KOPT-K1 (cell line): ENCODE results near the gene CDH4.

Experiments used
- H3K27ac ChIP-seq: fragments of 200-600 bp; sonication (generic); 2 replicates; pipeline ENCODE4 v1.5.1; 2016; ENCODE audit warnings: antibody characterized with exemption, mild to moderate bottlenecking, low read depth, low read length; ENCODE audit not compliant: poor library complexity, severe bottlenecking
- H3K36me3 ChIP-seq: fragments of 200-600 bp; sonication (generic); 2 replicates; pipeline ENCODE4 v1.5.1; 2017; ENCODE audit warnings: antibody characterized with exemption, mild to moderate bottlenecking, low read length, moderate library complexity; ENCODE audit not compliant: insufficient read depth
- H3K9me3 ChIP-seq: fragments of 200-600 bp; sonication (generic); 2 replicates; pipeline ENCODE4 v1.5.1; 2017; ENCODE audit warnings: antibody characterized with exemption, low read length, mild to moderate bottlenecking; ENCODE audit not compliant: insufficient read depth, poor library complexity, severe bottlenecking

Gene CDH4

DNA sequence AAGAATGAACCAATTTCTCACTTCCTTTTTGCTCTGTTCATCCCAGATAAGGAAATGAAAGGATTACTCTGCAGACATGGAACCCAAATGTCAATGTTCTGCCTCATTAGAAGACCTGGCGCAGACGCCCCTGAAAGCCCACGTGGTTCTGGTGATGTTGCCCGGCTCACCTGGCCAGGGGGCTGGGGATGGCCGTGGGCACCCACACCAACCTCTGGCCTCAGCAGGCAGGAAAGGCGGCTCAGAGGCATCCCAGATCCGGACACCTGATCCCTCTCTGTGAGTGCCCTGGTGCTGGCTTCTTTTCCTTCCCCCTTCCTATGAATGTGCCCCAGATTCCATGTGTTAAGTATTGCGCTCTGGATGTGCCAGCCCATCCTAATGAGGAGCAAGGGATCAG lies 33.6 kb downstream of the CDH4 start:
- Histone ChIP-seq H3K36me3 (no peaks in the 10 kb centered on the region), H3K27ac (no peak overlapping the region), H3K9me3 (peaks cover 3% of the 10 kb centered on the region)

DNA sequence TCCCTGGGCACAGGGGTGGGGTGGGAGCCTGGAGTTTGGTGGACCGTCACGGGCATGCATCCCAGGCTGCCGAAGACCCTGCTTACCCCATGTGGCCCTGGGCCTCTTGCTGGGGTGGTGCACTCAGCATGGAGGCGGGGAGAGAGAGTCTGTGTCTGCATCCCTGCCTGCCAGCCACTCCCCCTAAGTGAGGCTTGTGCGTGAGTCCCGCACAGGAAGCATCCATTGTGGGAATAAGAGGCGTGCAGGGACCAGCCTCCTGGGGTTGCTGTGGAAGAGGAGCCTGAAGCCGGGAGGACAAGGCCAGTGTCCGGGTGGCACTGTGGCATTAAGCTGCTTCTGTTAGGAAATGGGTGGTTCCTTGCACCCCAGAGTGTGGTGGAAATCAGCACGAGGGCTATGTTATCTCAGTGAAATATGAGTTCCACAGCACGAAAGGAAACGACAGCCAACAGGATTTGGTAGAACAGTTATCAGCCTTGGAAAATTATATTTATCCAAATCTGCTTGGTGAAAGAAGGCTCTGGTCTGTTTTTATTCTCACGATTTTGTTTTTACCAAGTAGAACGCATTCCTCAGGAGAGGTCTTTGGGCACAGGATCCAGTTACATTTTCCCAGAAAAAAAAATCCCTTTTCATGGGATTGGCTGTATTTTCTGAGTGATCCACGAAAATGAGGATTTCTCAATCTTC lies 35.7 kb downstream of the CDH4 start:
- Histone ChIP-seq H3K36me3 (no peaks in the 10 kb centered on the region), H3K27ac (no peak overlapping the region), H3K9me3 (peaks cover 3% of the 10 kb centered on the region)

DNA sequence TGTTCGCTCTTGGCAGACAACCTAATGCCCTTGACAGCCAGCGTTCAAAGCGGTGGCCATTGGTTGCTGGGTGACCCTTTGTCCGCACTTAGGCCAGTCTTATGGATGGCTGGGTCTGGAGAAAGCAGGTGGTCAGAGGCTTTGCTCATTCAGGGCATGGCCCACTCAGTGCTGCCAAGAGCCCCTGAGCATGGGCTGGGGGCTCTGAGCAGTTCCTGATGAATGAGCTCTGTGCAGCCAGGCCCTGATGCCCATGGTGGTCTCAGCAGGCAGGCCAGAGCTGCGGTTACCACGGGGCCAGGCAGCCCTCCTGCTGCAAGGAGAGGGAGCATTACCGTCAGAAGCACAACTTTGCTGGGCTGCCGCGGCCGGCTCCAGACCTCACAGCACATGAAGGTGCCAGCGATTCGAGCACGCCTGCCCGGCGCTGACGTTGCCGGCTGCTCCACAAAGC lies 36.3 kb downstream of the CDH4 start:
- Histone ChIP-seq H3K36me3 (no peaks in the 10 kb centered on the region), H3K27ac (no peak overlapping the region), H3K9me3 (peaks cover 3% of the 10 kb centered on the region)

DNA sequence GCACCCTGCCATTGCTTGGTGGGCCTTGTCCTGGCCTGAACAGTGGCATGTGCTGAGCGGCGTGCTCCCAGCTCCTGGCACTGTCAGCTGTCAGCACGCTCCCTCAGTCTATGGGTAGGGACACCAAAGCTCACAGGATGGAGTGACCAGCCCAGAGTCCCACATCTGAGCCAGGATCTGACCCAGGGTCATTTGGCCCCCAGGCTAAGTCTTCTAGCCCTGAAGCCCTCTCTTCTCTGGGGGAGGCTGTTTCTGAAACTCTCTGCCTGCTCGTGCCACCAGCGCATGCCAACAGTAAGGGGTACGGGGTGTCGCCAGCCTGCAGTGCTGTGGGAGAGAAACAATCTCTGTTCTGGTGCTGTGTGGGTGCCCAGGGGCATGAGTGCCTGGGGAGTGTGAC lies 37.1 kb downstream of the CDH4 start:
- Histone ChIP-seq H3K27ac (no peak overlapping the region), H3K36me3 (no peaks in the 10 kb centered on the region), H3K9me3 (no peaks in the 10 kb centered on the region)

DNA sequence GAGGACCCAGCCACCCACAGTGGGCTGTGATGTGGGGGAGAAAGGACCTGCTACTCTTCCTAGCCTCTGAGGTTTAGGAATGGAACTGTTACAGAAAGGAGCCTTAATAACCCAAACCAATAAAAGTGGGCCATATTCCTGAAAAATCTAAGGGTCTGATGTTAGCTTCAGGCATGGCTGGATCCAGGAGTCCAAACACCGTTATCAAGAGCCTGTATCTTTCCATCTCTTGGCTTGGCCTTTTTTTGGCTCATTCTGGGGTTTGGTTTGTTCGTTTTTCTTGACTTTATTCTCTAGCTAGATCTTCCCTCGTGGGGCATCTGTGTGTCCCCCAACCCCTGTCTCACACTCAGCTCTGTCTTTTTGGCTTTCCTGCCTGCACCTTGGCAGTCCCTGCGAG lies 38.7 kb downstream of the CDH4 start:
- Histone ChIP-seq H3K27ac (no peak overlapping the region), H3K36me3 (no peaks in the 10 kb centered on the region), H3K9me3 (no peaks in the 10 kb centered on the region)

DNA sequence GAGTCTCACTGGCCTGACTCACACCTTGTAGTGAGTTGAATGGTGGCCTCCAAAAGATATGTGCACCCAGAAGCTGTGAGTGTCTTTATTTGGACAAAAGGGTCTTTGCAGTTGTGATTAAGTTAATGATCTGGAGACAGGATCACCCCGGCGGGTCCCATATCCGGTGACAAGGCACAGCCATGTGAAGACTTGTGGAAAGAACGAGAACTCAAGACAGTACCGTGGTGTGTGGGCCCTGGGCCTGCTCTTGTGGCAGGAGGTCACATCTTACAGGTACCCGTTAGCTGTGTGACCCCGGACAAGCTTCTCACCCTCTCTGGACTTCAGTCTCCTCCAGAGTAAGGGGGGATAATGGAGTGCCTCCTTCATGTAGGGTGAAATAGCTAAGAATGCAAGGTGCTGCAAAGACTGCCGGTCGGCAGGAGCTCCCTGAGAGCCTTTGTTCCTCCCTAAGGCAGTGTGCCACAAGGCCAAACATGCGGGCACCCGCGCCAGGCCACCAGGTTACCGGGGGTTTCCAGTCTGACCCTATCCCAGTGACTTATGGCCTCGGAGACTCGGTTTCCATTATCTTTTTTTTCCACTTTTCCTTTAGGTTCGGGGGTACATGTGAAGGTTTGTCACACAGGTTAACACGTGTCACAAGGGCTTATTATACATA lies 39.2 kb downstream of the CDH4 start:
- H3K27ac ChIP-seq: no peak overlapping the region
- no peaks in the 10 kb centered on the region for H3K9me3 ChIP-seq
- no peaks in the 10 kb centered on the region for H3K36me3 ChIP-seq

DNA sequence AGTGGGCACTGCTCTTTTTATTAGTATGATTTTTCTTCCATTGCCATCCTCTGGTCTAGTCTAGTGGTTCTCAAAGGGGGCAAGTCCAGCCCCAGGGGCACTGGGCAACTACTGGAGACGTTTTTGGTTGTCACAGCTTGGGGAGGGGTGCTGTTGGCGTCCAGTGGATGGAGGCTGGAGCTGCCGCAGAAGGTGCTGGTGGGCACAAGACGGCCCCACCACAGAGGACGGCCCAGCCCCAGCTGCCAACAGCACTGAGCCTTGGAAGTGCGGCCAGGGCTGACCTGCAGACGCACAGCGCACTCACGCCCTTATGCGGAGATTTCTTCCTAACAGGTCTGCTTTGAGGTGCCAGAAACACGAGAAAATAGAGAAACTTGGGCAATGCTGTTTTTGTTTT lies 40.3 kb downstream of the CDH4 start:
- no peaks in the 10 kb centered on the region for H3K36me3 ChIP-seq
- no peaks in the 10 kb centered on the region for H3K9me3 ChIP-seq
- no peak overlapping the region for H3K27ac ChIP-seq

DNA sequence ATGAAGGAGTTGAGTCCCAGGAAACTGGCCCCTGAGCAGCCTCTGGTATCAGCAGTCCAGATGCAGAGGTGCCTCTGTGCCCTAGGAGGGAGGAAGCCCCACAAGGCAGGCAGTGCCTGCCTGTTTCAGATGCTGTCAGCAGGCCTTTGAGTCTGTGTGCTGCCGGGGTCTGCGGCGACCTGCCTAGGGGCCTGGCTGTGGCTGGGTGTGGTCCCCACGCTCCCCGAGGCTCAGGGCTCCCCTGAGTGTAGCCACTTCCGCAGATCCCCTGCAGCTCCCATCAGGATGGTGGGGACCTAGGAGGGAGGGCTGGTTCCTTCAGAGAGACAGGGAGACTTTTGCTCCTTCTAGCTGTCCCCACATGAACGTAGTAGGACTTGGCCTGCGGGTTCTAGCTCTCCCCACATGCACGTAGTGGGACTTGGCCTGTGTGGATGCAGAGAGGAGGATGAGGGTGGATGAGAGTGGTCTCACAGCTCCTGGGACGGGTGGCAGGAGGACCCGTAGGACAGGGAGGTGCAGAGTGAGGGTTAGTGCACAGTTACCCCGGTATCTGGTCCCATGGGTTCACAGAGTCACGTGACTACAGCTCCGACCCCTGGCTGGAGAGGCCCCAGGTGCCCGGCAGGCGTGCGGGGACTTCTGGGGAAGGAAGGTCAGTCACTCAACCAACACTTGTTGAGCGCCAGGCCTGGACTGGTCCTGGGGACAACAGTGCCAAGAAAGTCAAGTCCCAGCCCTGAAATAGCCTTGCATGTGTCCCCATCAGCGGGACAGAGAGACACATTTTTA lies 41.0 kb downstream of the CDH4 start:
- no peaks in the 10 kb centered on the region for H3K36me3 ChIP-seq

DNA sequence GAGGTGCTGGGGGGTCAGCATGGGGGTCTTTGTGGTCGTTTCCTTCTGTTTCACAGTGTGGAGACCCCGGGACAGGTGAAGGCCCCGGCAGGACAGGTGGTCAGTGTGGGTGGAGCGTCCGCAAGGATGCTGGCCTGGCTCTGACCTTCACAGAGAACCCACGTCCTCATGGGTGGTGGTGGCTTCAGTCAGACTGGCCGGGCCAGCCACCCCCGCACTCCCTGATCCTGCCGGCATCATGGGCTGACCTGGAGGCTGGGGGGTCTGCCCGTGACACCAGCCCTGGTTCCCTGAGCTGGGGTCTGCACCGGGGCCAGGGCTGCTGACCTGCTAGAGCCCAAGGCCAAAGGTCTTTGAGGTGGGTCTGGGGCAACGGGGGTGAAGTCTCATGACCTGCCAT lies 41.9 kb downstream of the CDH4 start:
- H3K9me3 ChIP-seq: no peaks in the 10 kb centered on the region
- H3K27ac ChIP-seq: no peak overlapping the region
- no peaks in the 10 kb centered on the region for H3K36me3 ChIP-seq

More for the DNA sequence above, 41.0 kb downstream of the CDH4 start:
- Histone ChIP-seq H3K9me3 (no peaks in the 10 kb centered on the region), H3K27ac (no peak overlapping the region)

DNA sequence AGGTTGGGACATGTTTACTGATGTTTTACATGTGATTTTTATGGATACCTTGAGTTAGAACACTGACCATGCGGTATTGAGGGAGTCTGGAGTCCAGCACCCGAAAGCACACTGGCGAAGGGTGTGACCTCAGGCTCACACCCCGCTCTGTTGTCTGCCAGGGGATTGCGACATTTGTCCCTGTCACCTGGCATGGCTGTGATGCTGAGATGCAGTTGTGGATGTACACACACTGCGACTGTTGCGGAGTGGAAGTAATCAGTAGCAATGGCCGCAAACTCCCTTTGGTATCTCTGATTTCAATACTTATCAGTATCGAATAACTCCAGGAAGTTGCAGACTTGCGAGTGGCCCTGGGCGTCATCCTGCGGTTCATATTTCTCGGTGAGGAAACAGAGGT lies 43.2 kb downstream of the CDH4 start:
- H3K36me3 ChIP-seq: no peaks in the 10 kb centered on the region
- H3K9me3 ChIP-seq: no peaks in the 10 kb centered on the region
- H3K27ac ChIP-seq: no peak overlapping the region

DNA sequence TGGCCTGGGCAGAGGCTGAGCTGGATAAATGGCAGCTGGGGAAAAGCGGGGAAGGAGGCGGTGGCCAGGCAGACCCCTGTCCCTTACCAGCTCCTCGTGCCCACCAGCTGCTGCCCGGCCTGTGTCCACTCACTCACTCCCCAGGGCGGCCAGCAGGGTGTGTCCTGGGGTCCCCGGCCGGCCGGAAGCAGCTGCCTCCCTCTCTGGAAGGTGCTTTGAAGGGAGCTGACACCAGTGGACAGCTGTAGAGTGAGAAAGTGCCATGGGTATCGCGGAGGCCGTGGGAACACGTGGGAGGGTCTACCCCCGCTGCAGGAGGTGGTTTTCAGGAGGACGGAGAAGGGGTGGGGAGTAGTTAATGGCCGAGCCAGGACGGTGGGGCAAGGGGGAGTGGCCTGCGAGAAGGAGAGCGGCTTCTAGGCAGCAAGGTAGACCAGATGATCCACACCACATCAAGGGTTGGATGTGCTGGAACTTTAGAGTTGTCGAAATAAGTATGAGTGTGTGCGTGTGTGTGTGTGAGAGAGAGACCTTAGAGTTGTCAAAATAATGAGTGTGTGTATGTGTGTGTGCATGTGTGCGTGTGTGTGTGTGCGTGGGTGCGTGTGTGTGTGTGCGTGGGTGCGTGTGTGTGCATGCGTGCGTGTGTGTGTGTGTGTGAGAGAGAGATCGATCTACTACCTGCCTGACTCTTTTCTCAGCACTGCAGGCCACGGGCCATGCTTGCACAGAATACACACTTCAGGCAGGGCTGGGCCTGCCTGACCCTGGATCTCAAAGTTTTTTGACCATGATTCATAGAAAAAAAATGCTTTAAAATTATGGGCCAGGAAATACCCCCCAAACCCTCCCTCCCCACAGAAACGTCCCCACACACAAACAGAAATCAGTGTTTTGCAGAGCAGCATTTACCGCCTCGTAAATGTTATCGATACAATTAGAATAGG lies 43.9 kb downstream of the CDH4 start:
- Histone ChIP-seq H3K9me3 (no peaks in the 10 kb centered on the region), H3K36me3 (no peaks in the 10 kb centered on the region), H3K27ac (no peak overlapping the region)

DNA sequence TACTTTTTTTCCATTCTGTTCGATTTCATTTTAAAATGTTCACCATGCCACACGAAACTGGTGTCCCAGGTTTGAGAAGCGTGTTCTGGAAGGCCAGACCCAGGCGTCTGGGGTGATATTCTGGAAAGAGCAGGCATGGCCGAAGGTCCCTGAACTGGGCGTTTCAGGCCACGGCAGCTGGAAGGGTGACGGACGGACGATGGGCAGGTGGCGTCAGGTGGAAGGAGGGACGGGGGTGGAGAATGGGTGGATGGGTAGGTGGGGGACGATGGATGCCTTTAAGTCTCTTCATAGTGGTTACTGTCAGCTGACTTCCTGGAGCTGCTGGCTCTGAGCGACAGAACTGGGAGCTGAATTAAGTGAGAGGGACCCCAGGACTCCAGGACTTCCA lies 44.6 kb downstream of the CDH4 start:
- H3K9me3 ChIP-seq: no peaks in the 10 kb centered on the region
- H3K27ac ChIP-seq: no peak overlapping the region
- H3K36me3 ChIP-seq: no peaks in the 10 kb centered on the region

DNA sequence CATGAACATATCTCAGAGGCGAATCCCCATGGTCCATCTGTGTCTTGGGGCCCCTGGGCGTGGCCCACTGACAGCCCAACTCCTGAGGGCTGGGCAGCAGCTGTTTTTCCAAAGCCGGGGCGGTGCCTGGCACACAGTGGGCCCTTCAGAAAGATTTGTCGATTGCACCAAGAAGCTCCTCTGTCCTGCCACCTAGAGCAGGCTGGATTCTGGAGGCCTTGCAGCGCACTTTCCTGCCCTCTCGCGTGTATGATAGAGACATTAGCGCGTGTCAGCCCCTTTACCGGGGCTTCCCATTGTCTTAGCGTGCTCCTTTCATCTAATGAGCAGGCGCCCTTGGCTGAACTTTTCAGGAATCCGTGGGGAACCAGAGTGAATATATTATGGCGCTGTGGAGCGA lies 45.4 kb downstream of the CDH4 start:
- Histone ChIP-seq H3K27ac (no peak overlapping the region), H3K36me3 (no peaks in the 10 kb centered on the region), H3K9me3 (no peaks in the 10 kb centered on the region)

DNA sequence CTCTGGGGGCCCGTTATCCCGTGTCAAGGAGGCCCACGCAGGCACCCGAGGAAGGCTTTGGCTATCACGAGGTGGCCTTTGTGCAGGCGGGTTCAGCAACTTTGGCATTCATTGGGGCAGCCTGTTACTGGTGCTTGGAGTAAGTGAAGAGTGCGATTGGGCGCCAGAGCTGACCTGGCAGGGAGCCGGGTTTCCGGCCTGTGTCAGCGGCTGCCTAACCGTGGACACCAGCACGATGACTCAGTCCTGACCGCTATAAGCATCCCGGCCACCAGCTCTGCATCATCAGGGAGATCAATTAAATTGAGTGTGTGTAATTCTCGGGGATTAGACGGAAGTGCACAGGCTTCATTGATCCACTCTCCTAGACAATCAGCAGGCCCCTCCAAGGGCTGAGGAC lies 45.9 kb downstream of the CDH4 start:
- Histone ChIP-seq H3K9me3 (no peaks in the 10 kb centered on the region), H3K36me3 (no peaks in the 10 kb centered on the region), H3K27ac (peak overlapping the region; percentile 38)

DNA sequence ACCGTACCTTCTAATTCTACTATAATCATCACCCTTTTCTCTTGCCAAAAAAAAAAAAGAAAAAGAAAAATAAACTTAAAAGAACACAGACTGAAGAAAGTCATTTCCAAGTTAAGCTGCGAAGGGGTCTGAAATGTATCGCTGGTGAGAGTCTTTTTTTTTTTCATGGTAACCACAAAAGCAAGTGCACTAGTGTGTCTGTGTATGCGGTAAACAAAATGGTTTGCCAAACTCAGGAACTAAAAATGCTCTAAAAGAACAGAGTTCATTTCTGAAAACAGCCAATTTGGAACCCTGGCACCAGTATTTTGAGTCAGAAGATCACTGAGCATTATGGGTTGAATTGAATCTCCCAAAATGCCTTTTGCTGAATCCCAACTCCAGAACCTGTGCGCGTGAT lies 46.6 kb downstream of the CDH4 start:
- H3K9me3 ChIP-seq: no peaks in the 10 kb centered on the region
- no peaks in the 10 kb centered on the region for H3K36me3 ChIP-seq
- H3K27ac ChIP-seq: peak overlapping the region; percentile 38
